HEK293T (cell line): ENCODE results near the gene SCLT1.

Experiments used
- ARNT ChIP-seq: fragments of 450-650 bp; IDR thresholded peaks from 2 replicates; pipeline ENCODE4 v1.6.1; 2017; ENCODE audit warnings: mild to moderate bottlenecking
- BHLHE40 ChIP-seq: fragments of 450-650 bp; IDR thresholded peaks from 2 replicates; pipeline ENCODE4 v1.6.1; 2016; ENCODE audit warnings: mild to moderate bottlenecking, moderate library complexity, borderline replicate concordance
- ELF4 ChIP-seq: fragments of 450-650 bp; IDR thresholded peaks from 2 replicates; pipeline ENCODE4 v1.6.1; 2017; ENCODE audit warnings: antibody characterized with exemption
- FOXA1 ChIP-seq: fragments of 450-650 bp; IDR thresholded peaks from 2 replicates; pipeline ENCODE4 v1.6.1; 2016; ENCODE audit warnings: mild to moderate bottlenecking
- FOXM1 ChIP-seq: fragments of 450-650 bp; IDR thresholded peaks from 2 replicates; pipeline ENCODE4 v1.6.1; 2017; ENCODE audit warnings: mild to moderate bottlenecking, borderline replicate concordance
- HDGF ChIP-seq: fragments of 450-650 bp; IDR thresholded peaks from 2 replicates; pipeline ENCODE4 v1.6.1; 2017; ENCODE audit warnings: antibody characterized with exemption, borderline replicate concordance
- L3MBTL2 ChIP-seq: fragments of 450-650 bp; conservative IDR thresholded peaks from 2 replicates; pipeline ENCODE4 v1.6.1; 2016; ENCODE audit warnings: mild to moderate bottlenecking
- NFRKB ChIP-seq: fragments of 450-650 bp; IDR thresholded peaks from 2 replicates; pipeline ENCODE4 v1.6.1; 2016; ENCODE audit warnings: mild to moderate bottlenecking, moderate library complexity
- SUZ12 ChIP-seq: fragments of 450-650 bp; IDR thresholded peaks from 2 replicates; pipeline ENCODE4 v1.6.1; 2016; ENCODE audit warnings: mild to moderate bottlenecking
- TARDBP ChIP-seq: fragments of 450-650 bp; IDR thresholded peaks from 2 replicates; pipeline ENCODE4 v1.6.1; 2016
- TF ChIP-seq, protein P1 (sequence below): fragments of 450-650 bp; IDR thresholded peaks from 2 replicates; pipeline ENCODE4 v1.6.1; 2016

DNA sequence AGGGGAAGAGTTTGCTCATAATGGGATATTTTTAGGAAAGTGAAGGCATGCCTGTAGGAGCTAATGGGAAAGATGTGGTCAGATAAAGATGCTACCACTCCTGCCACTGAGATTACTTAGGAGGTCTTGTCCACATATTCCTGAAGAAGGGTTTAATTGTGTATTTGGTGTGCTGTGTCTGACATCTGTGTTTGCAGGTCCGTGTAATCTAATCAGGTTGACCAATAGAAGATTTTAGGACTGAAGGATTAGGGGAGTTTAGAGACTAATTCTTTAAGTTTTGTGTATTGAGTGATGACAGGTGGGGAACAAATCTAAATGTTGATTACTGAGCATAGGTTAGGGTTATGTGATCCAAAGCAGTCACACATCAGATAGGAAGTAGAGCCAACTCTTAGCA is 226.6 kb downstream of the SCLT1 start:
- no peak for TF ChIP-seq ELF4
- TF ChIP-seq, protein P1, sequence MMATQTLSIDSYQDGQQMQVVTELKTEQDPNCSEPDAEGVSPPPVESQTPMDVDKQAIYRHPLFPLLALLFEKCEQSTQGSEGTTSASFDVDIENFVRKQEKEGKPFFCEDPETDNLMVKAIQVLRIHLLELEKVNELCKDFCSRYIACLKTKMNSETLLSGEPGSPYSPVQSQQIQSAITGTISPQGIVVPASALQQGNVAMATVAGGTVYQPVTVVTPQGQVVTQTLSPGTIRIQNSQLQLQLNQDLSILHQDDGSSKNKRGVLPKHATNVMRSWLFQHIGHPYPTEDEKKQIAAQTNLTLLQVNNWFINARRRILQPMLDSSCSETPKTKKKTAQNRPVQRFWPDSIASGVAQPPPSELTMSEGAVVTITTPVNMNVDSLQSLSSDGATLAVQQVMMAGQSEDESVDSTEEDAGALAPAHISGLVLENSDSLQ: no peak
- no peak for TF ChIP-seq TARDBP
- no peak for TF ChIP-seq L3MBTL2
- TF ChIP-seq BHLHE40: no peak
- TF ChIP-seq FOXM1: no peak
- TF ChIP-seq FOXA1: no peak
- no peak for TF ChIP-seq HDGF
- TF ChIP-seq SUZ12: no peak
- TF ChIP-seq ARNT: no peak
- no peak for TF ChIP-seq NFRKB
